HEK293T (cell line): ENCODE data around the gene KIAA1549.

Experiments
- L3MBTL2 ChIP-seq: fragments of 450-650 bp; conservative IDR thresholded peaks from 2 replicates; pipeline ENCODE4 v1.6.1; 2016; ENCODE audit warnings: mild to moderate bottlenecking
- NFRKB ChIP-seq: fragments of 450-650 bp; IDR thresholded peaks from 2 replicates; pipeline ENCODE4 v1.6.1; 2016; ENCODE audit warnings: mild to moderate bottlenecking, moderate library complexity

DNA sequence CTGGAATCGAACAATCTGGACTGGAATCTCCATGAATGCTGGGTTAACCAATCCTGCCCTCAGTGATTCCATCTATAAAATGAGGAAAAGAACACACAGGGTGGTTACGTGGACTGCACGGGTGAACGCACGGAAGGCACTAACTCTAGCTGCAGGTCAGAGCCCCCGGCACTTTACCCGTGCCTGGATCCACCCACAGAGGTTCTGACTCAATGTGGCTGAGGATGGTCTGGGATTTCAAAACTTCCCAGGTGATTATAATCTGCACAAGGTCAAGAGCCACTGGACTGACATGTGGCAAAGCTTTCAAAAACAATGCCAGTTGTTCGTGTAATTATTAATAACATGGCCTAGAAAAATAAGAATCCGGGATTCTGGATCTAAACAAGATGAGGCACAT is 29.2 kb downstream of the KIAA1549 start:
- no peak for TF ChIP-seq L3MBTL2
- TF ChIP-seq NFRKB = no peak
